Stimulated activated CD4-positive, alpha-beta T cell treated with anti-CD3 and anti-CD28 coated beads, Interleukin-4, amount 100 ng/mL, for 24 hours (primary cell): ENCODE measurements around the gene GPA33.

Source experiments
- DNase-seq: peaks from one replicate; pipeline ENCODE4 v3.0.0-alpha.2; 2020

The GPA33 gene

DNA sequence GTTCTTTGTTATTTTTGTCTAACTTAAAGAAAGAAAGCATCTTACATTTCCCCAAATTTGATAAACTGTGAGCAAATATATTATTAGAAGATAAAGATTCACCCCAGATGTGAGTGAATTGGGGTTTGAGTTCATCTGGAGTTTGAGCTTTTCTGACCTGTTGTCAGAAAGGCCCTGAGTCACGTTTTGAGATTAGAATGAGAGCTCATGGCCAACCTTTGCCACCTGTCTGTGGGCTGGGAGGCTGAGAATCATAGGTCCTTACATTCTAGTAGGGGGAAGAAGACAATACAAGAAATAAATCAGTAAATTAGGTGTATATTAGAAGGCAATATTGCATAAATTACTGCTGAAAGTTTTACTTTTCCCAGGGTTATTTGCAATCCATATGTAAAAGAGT lies 26.0 kb upstream of the GPA33 start:
- no peak for DNase-seq

DNA sequence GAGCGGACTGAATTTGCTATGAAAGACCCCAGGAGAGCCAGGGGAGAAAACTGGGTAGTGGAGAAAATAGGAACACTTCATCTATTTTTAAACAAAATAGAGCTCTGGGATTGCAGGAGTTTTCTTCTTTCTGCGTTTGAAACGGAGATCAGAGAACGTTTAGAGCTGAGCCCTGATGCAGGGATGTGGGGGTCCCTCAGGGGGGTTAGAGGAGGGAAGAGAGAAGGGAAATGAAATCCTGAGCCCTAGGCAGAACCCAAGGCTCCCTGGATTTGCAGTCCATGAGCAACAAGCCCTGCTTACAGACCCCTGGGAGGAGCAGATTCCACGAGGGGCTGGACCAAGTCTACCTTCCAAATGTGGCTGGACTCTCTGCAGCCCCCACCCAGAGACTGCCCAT lies 25.5 kb upstream of the GPA33 start:
- no peak for DNase-seq

DNA sequence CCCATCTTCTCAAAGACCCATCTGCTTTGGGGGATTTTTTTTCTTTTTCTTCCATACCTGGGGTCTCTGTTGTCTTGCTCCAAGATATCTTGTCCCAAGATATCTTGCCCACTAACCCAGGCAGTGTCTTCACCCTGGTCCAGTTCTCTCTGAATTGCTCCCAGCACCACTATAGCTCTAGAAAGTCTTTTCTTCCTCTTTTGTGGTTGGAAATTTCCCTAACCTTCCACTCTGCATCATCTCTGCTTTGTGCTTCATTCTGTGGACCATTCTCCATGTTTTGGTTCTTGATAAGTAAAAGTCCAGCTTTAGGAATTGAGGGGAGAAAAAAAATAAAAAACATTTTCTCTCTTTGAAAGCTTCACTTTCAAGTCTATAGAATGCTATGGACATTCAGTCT lies 24.5 kb upstream of the GPA33 start:
- DNase-seq = no peak

DNA sequence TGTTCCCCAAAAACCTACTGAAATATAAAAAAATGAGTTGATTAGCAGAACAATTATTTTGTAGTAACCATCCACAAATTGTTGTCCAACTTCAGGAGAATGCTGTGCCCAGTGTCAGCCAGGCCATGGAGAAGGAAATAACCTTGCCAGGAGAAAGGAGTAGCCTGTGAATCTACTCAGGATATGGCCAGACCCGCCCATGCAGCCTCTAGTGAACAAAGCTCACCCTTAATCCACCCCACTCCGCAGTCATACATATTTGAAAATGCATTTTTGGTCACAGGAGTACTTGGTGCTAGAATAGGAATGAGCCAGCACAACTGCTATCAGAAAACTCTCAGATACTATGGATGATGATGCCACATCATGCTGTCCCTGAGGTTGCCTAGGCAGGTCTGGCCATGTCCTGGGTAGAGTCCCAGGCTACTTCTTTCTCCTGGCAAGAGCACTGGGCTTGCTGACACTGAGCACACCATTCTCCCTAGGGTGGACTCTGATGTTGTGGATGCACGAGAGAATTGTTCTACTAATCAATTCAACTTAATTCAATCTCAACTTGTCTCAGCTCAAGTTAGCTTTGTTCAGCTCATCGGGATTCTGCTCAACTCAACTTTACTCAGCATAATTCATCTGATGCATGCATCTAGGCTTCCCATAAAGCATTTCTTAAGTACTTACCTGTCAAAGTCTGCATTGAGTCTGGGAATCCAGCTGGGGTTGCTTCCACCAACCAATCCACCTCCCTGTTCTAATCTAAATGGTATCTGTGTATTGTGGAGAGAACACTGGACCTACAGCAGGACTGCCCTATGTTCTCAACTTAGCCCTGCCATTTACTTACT lies 21.9 kb upstream of the GPA33 start:
- DNase-seq = no peak

DNA sequence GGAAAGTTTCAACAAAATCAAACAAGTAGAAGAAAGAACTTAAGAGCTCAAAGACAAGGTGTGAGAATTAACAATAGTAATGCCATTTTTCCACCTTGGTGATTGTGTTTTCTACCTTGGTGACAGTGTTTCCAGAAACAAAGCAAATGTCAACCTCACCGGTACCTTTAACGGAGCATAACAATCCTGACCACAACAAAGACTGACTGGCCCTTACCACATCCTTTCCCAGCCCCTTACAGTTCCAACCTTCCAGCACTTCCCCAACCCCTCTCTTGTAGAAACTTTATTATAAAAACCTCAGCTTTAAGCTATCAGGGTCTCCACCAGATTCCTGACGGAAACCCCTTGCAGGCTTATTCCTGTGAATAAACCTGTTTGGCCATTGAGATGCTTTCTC lies 20.4 kb upstream of the GPA33 start:
- DNase-seq = no peak

DNA sequence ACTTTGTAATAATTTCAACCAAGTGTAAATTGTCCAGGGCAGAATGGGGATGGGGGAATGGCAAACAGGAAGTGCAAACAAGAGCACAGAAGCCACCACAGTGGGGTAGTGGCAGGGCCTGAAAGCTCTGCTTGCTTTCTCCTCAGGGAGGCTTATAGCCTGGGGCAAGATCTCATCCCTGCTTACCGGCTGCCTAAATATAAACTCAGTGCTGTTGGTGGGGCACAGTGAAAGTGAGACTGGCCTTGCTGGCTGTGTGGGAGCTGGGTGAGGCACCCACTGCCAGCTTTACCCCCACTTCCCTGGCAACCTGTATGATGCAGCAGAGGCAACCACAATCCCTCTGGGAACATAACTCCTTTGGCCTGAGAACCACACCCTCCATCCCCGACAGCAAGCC lies 18.9 kb upstream of the GPA33 start:
- no peak for DNase-seq

DNA sequence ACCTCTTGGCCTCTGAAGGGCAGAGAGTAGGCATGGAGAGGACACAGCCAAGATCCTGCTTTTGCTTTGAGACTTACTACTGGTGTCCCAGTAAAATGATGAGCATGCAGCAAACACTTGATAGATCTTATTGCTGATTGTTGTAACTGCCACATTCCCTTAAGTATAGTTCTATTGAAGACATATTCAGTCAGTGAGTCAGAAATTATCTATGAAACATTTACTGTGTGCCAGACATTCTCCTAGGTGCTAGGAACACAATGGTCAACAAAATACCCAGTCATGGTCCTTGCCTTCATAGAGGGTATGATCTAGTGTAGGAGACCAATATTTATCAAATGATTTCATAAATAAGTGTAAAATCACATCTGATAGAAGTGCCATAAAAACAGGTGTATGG lies 17.3 kb upstream of the GPA33 start:
- no peak for DNase-seq

DNA sequence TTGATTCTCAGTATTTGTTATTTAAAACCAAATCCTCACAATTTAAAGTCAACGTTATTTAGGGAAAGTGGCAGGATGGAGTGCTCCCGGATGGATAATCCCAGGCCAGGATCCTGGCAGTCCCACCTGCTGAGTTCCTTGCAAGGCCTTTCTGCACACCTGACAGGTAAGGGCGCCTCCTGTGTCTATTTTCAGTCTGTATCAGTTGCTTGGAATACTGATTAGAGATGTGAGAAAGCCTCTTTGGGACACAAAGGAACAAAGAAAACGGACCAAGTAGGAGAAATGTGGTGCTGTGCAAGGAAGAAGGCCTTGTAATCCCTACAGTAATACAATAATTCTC lies 15.9 kb upstream of the GPA33 start:
- DNase-seq = no peak

DNA sequence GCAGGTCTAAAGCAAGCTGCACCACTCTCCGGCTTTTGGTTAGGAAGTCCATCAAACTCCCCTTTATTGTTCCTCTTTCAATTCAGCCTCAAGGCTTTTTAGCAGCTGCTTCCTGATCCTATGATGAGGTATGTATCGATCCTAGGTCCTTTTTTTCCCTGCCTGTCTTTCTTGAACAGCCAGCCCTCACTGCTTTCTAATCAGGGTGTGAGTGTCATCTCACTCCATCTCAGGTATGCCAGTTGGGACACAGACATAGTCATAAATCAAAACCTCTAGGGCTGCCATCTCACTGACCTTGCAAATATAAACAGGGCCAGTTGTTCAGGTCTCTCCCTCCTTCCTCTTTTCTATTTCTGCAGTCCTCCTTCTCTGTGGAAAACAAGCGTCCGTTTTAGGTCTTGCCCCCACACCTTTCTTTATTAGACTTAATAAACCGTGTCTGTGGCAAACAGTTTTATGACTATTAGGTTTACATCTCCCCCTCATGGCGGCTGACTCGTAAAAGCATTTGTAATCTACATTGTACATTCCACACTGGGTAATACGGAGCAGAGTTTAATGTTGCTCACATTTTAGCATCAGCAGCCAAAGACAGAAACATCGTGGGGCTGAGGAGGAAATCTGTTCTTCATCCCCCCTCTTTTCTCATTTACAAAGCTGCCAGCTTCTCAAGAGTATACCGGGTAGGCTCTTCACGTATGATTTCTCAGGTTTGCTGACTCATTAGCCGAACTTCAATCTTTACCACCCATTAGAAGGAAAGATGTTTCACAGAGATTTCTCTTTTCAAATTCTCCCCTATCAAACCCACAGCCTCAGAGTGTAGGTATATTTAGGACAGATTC lies 15.3 kb upstream of the GPA33 start:
- no peak for DNase-seq

DNA sequence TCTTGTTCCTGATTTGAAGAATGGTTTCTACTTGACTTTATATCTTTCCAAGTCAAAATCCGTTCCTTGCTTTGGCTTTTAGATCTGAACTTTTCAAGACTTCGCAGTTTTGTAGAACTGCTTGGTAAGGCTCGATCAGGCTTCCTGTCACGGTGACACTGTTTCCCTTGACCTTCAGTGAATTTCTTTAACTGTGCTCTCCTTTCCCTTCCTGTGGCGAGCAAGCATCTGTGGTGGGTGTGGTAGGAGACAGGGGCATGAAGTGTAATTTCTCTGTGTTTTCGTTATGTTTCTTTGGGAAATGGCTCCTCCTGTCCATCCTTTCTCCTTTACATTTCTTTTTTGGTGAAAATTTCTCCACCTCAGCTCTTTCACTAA lies 14.1 kb upstream of the GPA33 start:
- DNase-seq = no peak

DNA sequence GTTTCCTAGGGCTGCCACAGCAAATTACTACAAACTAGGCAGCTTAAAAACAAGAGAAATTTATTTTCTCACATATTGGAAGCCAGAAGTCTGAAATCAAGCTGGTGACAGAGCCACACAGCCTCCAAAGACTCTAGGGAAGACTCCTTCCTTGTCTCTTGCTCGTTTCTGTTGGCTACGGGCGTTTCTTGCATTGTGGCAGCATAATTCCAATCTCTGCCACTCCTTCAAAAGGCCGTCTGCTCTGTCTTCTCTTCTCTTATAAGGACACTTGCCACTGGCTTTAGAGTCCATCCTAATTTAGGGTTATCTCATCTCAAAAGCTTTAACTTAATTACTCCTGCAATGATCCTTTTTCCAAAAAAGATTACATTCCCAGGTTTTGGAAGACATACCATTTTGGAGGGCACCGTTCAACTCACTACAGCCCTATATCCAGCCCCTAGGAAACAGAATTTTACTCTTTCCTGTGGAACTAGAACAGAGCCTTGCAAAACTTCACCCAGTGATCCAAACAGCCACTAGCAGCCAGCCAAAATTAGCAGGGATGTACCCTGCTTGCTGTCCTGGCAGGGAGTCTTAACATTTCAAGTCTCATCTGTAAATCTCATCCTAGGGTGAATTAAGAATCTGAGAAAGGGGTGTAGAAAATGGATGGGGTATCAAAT lies 12.9 kb upstream of the GPA33 start:
- DNase-seq = no peak

DNA sequence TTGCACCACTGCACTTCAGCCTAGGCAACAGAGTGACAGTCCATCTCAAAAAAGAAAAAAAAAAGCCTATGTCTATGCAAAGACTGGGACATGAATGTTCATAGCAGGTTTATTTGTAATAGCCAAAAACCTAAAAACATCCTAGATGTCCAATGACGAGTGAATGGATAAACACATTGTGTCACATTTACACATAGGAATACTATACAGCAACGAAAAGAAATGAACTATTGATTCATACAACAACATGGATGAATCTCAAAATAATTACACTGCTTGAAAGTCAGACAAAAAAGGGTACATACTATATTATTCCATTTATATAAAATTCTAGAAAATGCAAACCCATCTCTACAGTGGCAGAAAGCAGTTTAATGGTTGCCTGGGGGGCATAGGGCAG lies 11.6 kb upstream of the GPA33 start:
- DNase-seq = no peak

DNA sequence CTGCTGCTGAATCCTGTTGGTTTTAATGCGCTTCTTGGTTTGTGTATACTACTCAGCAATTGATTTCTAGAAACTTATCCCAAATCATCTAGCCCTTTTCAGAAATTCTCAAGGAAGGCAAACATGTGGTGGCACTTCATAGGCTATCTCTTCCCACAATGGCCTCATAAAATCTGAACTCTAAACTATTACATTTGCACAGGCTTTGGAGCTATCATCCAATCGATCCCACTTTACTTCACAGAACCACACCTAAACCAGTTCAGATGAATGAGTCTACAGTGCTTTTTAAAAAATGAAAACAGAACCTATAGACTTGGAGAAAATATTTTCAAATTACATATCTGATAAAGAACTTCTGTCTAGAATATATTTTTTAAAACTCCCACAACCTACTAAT lies 10.6 kb upstream of the GPA33 start:
- DNase-seq = no peak

DNA sequence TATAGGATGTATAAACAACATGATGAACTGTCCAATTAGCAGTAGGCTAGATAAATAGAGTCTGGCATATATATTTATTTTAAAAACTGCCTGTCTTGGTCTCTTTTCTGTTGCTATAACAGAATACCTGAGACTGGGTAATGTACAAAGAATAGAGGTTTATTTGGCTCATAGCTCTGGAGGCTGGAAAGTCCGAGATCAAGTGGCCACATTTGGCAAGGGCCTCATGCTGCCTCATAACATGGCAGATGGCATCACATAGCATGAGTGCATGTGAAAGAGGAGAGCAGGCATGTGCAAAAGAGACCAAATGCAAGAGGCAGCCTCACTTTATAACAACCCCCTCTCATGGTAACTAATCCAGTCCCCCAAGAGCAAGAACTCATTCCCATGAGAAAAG lies 9.7 kb upstream of the GPA33 start:
- no peak for DNase-seq

DNA sequence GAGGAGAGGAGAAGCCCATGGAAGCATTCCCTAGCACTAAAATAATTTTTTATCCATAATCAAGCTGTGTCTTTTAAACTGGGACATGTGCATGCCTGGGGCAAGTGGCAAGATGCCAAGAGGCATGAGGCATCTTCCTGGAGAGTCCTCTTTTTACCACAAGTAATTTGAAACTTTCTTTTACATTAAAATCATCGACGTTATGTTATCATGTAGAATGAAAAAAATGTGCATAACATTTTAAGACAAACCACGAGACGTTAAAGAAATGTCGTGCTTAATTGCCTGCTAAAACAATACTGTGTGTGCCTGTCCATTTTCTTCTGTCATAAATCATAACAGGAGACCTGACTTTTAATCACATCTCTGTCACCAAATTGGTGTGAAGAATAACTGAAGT lies 5.2 kb upstream of the GPA33 start:
- DNase-seq = no peak

DNA sequence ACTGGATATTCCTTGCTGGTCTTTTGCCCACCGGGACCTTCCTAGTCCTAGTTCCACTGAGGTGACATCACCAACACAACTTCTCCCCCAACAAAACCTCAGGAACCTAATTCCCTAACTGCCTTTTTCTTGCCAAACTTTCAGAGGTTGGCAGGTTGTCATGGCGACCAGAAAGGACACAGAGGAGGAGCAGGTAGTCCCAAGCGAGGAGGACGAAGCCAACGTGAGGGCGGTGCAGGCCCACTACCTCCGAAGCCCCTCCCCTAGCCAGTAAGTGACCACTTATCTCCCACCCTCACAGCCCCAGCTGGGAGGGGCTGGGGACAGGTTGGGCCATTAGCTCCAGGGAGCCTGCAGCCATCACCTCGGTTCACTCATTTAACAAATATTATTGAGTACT lies 4.5 kb upstream of the GPA33 start:
- no peak for DNase-seq

DNA sequence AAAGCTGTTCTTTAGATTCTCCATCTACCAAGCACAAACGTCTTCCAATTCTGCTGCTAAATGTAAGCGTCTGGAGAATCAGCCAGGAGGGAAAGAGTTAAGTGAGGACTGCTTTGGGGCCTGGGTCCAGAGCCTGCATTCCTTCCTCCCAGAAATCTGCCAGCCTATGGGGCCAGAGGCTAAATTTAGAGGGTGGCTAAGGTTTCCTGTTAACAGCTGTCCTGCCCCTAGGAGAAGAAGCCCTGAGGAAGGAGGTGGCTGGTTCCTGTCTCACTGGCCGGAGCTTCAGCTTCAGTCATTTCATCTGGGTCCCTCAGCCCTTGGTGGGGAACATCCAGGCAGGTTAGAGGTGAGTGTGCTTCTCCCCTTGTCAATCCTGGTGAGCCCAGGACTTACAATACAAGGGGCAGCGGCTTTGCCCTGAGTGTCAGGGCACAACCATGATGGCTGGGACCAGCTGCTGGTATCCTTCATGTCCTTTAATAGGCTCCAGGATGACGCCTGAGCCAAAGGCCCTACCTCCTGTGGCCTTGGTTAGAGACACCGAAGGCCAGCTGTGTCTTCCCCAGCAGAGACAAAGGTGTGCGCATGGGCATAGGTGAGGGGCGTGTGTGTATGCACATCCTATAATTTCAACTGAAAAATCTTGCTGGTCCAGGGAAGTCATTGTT lies 3.8 kb upstream of the GPA33 start, which contains the start of gene STYXL2:
TSS of gene STYXL2 (plus strand) at position 230 of the 671 bp plus-strand sequence. CDS start 775 bp downstream, outside the sequence.
- no peak for DNase-seq

DNA sequence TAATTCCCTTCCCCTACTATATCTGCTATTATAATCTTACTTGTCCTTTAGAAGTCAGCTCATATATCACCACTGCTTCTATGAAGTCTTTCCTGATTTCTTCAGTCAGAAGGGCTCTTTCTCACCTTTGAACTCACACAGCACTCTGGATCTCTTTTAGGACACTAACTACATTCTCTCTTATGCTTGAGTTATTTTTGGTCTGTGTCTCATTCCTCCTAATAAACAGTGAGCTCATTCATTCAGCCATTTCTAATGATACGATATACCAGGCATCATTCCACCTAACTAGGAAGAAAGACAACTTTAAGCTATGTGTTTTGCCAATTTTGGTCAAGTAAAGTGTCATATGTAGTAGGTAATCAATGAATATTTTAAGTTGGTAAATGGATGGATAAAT lies 2.5 kb upstream of the GPA33 start:
- DNase-seq = no peak

DNA sequence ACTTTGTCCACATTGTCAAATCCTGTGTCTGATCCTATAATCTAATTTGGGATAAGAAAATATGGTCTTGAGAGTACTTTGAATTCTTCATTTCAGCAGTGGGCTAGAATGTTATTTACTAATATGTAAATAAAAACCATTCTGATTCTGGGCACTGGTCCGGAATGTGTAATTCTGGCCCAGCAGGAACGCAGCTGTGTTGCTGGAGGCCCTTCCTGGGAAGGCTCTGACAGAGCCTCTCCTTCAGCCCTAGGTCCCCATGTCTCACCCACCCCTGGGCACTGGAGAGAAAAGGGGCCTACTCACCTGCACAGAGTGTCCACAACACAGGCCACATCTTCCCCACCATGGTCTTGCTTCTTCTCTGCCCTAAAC lies 251 bp downstream of the GPA33 start:
- DNase-seq = no peak

DNA sequence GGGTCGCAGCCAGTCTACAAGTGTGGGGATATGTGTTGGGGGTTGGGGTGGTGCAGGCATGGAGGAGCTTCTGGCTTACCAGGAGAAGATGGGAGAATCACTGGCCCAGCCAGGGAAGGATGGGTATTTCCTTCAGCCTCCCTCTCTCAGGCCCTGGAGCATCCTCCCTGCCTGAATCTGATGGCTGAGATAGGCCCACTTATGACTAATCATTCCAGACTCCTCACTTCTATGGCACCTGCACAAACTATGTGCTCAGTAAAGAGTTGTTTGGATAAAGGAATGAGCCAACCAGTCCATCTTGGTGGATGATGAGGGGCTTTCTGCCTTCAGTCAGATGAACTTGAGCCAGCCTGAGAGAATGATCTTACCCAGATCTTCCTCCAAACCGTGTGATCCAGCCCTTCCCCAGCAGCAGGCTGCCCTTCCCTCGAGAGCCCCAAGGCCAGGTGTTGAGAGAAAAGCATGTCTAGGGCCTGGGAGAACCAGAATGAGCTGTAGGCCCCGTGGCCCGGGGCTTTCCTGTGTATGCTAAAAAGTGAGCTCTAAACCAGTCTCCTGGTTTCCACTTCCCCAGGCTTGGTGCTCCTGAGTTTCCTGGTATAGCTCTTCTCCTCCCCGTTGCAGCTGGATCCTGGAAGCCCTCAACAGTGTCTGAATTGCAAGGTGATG lies 1.3 kb downstream of the GPA33 start:
- DNase-seq = no peak

DNA sequence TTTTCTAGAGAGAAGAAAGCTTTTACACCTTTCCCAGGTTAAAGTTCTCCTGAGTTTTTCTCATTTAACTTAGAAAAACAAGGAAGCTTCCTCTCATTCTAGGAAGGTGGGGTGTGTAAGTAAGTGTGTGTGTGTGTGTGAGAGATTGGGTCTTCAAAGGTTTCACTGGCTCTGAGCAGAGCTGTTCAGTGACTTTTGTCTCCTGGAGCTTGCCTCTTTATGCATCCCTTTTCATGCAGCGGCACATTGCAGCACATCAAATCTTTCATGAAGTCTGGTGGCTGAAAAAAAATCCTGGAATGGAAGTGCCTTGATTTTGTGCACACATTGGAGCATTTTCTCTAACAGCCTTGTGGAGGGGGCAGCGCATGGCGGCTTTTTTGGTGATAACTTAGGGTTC lies 3.4 kb downstream of the GPA33 start:
- DNase-seq = no peak

DNA sequence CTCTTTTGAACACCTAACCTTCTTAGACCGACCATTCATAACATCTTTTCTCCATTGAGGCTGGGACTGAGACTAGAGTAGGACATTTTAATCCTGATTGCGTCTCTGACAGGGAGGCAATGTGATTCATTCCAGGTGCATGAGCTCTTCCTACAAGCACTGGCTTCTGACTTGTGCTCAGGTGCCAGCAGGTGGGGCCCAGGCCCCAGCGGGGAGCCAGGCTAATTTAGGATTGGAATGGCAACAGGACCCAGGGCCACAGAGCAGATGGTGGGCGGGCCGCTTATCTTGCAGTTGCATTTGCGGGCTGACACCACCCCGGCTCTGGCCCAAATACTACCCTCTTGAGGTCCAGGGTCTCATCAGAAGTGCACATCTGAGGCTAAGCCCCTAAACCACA lies 4.1 kb downstream of the GPA33 start:
- DNase-seq = no peak

DNA sequence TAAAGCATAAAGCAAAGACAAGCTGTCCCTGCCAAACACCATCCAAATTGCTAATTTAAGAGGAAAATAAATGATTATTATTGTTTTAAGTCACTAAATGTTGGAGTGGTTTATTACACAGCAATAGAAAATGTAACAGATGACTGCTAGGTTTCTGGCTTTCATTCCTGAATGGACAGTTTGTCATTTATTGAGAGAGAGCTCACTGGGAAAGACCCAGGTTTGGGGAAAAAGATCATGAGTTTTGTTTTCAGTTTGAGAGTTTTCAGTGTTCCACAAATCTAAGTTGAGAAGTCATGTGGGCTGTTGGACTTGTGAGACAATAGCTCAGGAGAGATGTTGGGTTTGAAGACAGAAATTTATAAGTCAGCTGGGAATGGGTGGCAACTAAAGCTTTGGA lies 5.4 kb downstream of the GPA33 start:
- no peak for DNase-seq
